ENCODE measurements around the gene TNFAIP3.

Gene TNFAIP3

DNA sequence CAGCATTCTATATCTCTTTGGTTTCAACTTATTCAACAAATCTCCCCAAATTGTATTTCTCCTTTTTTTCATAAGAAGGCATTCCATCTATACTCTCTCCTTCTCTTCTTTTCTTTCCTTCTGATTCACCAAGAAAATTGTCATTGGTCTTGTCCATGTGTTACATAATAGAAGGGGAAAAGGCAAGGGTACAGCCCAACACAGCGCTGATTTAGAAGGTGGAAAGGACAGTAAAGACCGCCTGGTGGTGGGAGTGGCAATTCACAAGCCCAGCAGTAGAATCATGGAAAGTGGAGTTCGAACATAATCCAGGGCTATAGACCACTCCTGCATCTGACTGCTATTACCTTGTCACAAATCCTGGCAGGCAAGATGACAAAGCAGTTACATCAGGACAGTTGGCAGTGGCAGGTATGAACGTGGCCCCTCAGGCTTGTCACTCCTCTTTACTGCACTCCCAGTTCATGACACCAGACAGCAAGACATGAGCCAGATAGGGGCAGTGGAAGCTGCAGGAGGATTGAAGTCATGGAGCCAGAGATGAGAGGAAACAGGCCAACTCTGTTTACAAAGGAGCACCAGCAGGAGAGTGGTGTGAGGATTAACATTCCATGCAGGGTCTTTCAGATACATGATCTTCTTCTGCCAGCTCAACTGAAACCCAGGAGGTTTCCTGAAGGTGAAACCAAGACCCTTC, 2.1 kb upstream of the TNFAIP3 start:
- DNase-seq, result no peak

DNA sequence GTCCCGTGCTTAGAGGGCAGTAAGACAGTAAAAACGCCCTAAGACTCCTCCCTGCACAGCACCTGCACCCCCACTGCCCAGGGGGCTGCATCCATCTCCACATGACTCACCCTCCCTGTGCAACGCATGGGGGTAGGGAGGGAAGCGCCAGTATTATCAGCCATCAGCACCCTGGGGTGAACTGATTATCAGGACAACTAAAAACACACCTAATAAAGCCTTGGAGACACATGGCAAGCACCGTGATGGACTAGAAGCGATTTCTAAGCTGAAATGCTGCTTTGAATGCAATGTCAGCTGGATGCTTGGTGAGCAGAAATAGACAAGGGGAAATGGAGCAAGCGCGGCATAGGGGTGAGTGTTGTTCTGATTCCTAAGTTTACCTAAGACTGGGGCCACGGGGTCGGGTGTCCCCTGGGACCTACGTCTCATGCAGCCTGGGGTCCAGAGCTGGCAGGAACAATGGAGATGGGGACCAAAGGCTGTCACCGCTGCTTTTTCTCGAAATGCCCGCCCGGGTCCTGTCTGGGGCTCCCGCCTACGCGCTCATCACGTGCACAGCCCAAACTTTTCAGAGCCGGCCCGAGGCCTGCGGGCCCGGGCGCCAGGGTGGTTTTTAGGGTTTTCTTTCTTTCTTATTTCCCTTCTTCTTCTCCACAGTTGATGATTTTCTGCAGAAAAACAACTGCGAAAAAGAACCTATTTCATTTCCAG, 702 bp upstream of the TNFAIP3 start:
- DNase-seq, result no peak

DNA sequence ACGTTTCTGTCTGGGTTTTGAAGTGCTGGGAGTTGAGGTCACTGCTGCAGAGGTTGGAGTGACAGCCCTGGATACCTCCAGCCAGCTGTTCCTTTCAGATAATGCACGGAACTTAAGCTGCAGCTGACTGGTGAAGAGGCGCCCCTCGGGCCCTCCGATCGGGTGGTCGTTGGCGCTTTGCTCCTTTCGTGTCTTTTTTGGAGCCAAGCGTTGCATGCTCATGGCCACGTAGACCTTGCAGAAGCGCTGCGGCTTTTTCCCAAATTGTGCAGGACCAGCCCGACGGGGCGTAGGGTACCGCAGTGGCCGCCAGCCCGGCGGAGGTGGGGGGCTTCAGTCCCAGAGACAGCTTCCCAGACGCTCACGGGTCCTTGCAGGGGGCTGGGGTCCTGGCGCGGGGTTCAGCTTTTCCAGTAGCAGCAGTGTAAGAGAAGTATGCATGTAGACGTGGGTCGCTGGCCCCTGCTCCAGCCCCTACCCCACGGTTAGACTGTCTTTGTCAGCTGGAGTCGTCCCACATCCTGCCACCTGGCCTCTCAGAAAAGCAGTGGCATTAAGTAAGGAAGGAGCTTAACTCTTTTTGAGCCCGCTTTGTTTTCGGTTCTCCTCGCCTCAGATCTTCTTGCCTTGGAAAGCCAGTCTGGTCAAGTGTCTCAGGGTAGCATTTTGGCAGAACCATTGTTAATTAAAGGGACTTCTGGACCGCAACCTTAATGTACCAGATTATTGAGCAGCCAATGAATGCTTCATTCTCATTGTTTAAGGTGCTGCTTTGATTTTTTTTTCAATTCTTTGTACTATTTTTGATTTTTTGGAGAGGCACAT, 838 bp downstream of the TNFAIP3 start:
- DNase-seq, result peak; percentile 55 to 65

GRCh38 chr6:137868721-137869548, 1.9 kb downstream of the TNFAIP3 start:
- peak; percentile 18 to 44 for DNase-seq

GRCh38 chr6:137869549-137870307, 2.7 kb downstream of the TNFAIP3 start:
- peak; percentile 20 to 47 for DNase-seq

DNA sequence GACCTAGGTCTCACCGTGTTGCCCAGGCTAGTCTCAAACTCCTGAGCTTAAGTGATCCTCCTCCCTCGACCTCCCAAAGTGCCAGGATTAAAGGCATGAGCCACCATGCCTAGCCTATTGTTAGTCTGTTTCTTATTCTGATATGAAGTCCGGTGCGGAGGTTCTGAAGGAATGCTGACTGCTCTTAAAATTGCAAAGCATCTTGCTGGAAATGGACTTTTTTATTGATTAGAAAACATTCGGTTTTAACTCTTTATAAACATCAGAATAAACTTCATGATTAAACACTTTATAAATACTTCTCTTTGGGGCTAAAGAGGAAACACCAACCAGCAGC, 3.2 kb downstream of the TNFAIP3 start:
- DNase-seq, result no peak

GRCh38 chr6:137870744-137871247, 3.7 kb downstream of the TNFAIP3 start:
- DNase-seq, result peak; percentile 93 to 97

DNA sequence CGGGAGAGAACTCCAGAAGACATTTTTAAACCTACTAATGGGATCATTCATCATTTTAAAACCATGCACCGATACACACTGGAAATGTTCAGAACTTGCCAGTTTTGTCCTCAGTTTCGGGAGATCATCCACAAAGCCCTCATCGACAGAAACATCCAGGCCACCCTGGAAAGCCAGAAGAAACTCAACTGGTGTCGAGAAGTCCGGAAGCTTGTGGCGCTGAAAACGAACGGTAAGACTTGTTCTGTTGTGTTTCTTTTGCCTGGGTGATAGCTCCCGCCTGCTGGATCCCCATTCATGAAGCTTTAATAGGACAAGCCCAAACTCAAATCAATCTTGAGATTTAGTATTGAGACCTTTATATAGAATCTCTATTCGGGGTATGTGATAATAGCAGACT, 4.2 kb downstream of the TNFAIP3 start:
- DNase-seq, result no peak

GRCh38 chr6:137871831-137872454, 4.9 kb downstream of the TNFAIP3 start:
- peak; percentile 28 to 52 for DNase-seq

DNA sequence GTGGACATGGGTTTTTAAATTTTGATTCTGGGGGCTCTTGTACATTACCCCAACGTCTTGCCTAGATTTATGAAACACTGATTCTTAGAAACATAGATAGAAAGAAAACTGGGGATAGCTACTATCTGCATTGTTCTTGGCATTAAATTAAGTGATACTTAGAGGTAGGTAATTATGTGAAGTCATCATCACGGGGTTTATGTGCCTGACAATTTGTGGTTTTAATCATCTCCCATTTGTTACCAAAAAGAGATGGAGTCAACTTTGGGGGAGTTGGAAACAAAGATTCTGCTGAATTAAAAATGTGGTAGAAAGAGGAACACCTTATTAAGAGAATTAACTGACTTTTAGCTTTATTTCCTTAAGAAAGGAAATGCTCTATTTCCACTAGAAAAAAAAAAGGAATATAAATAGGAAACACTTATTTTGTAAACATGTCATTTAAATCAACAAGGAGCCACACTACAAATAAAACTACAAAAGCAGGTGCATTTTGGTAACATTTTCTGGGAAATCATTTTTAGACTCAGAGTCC, 5.6 kb downstream of the TNFAIP3 start:
- peak; percentile 54 to 59 for DNase-seq

- DNase-seq, result peak; percentile 99 to 100
These were observed 6.3 kb downstream of the TNFAIP3 start for GRCh38 chr6:137873273-137873762.

DNA sequence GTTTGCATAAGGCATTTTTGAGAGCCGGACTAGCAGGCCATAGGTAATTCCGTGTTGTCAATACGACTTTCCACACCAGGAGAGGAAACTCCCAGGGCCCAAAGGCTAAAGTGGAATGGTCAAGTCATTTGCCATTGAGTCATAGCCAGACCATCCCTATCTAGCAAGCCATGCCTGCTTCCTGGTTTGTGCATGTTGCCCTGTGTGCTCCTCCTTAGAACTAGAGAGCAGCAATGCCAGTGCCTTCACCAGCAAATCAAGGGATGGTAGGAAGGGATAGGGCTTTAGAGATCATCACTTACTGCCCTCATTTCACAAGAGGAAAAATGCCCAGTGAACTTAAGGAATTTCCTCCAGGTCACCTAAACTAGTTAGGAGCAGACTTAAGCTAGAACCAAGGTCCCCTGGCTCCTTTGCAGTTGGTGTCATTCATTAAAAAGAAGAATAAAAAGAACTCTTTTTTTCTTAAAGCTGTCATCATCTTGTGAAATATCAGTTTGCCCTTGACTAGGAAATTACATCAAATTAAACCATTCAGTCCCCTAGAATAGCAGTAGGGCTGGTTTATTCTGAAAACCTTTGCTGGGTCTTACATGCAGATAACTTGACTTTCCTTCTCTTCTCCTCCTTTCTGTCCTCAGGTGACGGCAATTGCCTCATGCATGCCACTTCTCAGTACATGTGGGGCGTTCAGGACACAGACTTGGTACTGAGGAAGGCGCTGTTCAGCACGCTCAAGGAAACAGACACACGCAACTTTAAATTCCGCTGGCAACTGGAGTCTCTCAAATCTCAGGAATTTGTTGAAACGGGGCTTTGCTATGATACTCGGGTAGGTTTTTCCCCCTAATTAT, 7.4 kb downstream of the TNFAIP3 start:
- DNase-seq, result peak; percentile 86 to 94

- DNase-seq, result peak; percentile 59 to 70
These were observed 8.0 kb downstream of the TNFAIP3 start for GRCh38 chr6:137875058-137875520.

DNA sequence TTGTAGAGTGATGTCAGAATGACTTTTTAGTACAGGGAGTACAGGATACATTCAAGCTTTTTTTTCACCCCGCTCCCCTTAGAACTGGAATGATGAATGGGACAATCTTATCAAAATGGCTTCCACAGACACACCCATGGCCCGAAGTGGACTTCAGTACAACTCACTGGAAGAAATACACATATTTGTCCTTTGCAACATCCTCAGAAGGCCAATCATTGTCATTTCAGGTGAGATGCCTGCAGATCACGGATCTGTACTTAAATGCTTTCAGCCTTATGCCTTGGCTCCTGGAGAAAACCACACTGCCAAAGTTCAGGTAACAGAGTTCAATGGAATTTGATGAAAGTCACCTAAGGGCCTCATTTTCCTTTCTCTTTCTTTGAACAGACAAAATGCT, 8.5 kb downstream of the TNFAIP3 start:
- DNase-seq, result peak in 1 of 2 donors; percentile 7

DNA sequence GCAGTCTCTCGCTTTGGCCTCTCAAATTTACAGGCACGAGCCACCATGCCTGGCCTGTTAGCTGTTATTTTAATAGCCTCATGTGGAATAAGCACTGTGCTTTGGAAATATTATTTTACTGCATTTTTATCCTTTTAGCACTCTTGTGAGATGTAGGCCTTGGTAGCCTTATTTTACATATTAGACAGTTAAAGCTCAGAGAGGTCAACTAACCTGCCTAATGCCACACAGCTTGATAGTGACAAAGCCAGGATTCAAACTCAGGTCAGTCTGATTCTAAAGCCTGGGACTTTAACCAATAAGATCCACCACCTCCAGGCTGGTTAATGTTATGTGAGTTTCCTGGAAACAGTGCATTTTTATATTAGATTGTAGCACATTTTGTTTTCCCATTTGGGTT, 9.5 kb downstream of the TNFAIP3 start:
- no peak for DNase-seq

DNA sequence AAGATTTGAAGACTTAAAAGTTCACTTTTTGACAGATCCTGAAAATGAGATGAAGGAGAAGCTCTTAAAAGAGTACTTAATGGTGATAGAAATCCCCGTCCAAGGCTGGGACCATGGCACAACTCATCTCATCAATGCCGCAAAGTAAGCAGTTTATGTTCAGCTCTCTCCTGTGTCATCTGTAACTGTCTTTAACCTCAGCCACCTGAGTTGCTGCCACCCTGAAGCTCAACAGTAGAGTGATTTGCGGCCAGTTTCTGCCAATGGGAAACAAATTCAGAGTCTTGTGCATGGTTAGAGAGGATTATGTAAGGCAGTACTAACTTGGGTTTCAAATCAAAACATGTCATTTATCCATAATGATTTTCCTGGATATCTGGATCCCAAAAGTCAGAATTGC, 10.1 kb downstream of the TNFAIP3 start:
- DNase-seq, result peak in 1 of 2 donors; percentile 23

GRCh38 chr6:137877606-137878005, 10.5 kb downstream of the TNFAIP3 start:
- no peak for DNase-seq

DNA sequence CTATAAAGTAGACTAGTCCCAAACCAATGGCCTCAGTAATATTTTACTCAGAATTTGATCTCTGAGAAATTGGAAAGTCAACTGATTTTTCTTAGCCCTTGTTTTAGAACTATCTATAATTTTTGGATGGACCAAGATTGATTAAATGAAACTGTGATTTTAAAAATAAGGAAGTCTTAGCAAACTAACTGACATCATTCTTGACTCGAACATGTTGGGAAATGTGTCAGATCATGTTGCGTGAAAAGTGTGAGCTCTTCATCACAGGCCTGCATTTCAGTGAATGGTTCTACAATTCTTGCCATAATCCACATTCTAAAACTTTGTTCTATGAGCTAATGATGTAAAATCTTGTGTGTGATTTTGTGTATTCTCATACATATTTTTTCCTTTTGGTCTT, 11.0 kb downstream of the TNFAIP3 start:
- DNase-seq, result peak; percentile 60 to 65

DNA sequence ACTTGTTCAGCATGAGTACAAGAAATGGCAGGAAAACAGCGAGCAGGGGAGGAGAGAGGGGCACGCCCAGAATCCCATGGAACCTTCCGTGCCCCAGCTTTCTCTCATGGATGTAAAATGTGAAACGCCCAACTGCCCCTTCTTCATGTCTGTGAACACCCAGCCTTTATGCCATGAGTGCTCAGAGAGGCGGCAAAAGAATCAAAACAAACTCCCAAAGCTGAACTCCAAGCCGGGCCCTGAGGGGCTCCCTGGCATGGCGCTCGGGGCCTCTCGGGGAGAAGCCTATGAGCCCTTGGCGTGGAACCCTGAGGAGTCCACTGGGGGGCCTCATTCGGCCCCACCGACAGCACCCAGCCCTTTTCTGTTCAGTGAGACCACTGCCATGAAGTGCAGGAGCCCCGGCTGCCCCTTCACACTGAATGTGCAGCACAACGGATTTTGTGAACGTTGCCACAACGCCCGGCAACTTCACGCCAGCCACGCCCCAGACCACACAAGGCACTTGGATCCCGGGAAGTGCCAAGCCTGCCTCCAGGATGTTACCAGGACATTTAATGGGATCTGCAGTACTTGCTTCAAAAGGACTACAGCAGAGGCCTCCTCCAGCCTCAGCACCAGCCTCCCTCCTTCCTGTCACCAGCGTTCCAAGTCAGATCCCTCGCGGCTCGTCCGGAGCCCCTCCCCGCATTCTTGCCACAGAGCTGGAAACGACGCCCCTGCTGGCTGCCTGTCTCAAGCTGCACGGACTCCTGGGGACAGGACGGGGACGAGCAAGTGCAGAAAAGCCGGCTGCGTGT, 11.6 kb downstream of the TNFAIP3 start:
- peak in 1 of 2 donors; percentile 9 for DNase-seq
